Loucy (cell line): ENCODE results near the gene THEM4.

Experiments
- H2AFZ ChIP-seq: fragments of 200-600 bp; sonication (generic); 2 replicates; pipeline ENCODE4 v1.6.0; 2016; ENCODE audit warnings: antibody characterized with exemption, mild to moderate bottlenecking, low read length, moderate library complexity
- H3F3A ChIP-seq: fragments of 200-600 bp; 2 replicates; pipeline ENCODE4 v1.6.0; 2016; ENCODE audit warnings: antibody characterized with exemption, low read depth, mild to moderate bottlenecking
- H3K27me3 ChIP-seq: fragments of 200-600 bp; sonication (generic); 2 replicates; pipeline ENCODE4 v1.6.1; 2014; ENCODE audit warnings: low read length, mild to moderate bottlenecking; ENCODE audit not compliant: insufficient read depth, poor library complexity, severe bottlenecking
- H3K36me3 ChIP-seq: fragments of 200-600 bp; sonication (generic); 2 replicates; pipeline ENCODE4 v1.6.1; 2016; ENCODE audit warnings: low read length; ENCODE audit not compliant: insufficient read depth
- H3K4me1 ChIP-seq: fragments of 200-600 bp; sonication (generic); 2 replicates; pipeline ENCODE4 v1.5.1; 2014; ENCODE audit warnings: low read length, mild to moderate bottlenecking; ENCODE audit not compliant: insufficient read depth, poor library complexity, severe bottlenecking
- H3K4me2 ChIP-seq: fragments of 200-600 bp; sonication (generic); 2 replicates; pipeline ENCODE4 v1.6.0; 2014; ENCODE audit warnings: antibody characterized with exemption, low read length, low read depth, mild to moderate bottlenecking; ENCODE audit not compliant: poor library complexity, severe bottlenecking
- H3K4me3 ChIP-seq: fragments of 200-600 bp; sonication (generic); 2 replicates; pipeline ENCODE4 v1.5.1; 2014; ENCODE audit warnings: low read length, mild to moderate bottlenecking, mixed read lengths; ENCODE audit not compliant: poor library complexity, severe bottlenecking
- H3K79me2 ChIP-seq: fragments of 200-600 bp; sonication (generic); 2 replicates; pipeline ENCODE4 v1.6.1; 2014; ENCODE audit warnings: low read length; ENCODE audit not compliant: insufficient read depth
- H3K9ac ChIP-seq: fragments of 200-600 bp; sonication (generic); 2 replicates; pipeline ENCODE4 v1.6.0; 2014; ENCODE audit warnings: mild to moderate bottlenecking, low read depth, low read length, moderate library complexity; ENCODE audit not compliant: poor library complexity, severe bottlenecking
- H3K9me2 ChIP-seq: fragments of 200-600 bp; sonication (generic); replicated peaks from 2 replicates; pipeline ENCODE4 v1.6.1; 2016; ENCODE audit warnings: low read depth, low read length, mixed read lengths
- H3K9me3 ChIP-seq: fragments of 200-600 bp; sonication (generic); 2 replicates; pipeline ENCODE4 v1.6.1; 2014; ENCODE audit warnings: mild to moderate bottlenecking, antibody characterized with exemption, low read length, low read depth; ENCODE audit not compliant: insufficient read depth
- H4K20me1 ChIP-seq: fragments of 200-600 bp; sonication (generic); 2 replicates; pipeline ENCODE4 v1.6.0; 2014; ENCODE audit warnings: antibody characterized with exemption, low read length, mild to moderate bottlenecking; ENCODE audit not compliant: insufficient read depth, poor library complexity, severe bottlenecking
- CTCF ChIP-seq: fragments of 200-600 bp; sonication (generic); conservative IDR thresholded peaks from 2 replicates; pipeline ENCODE4 v1.5.1; 2014; ENCODE audit warnings: mild to moderate bottlenecking, antibody characterized with exemption, low read length
- EZH2phosphoT487 ChIP-seq: fragments of 200-600 bp; IDR thresholded peaks from 2 replicates; pipeline ENCODE4 v1.6.1; 2018; ENCODE audit warnings: antibody characterized with exemption, mild to moderate bottlenecking, moderate library complexity, borderline replicate concordance

Gene THEM4

GRCh38 chr1:151939141-151939540 lies 29.8 kb upstream of the THEM4 start:
- Histone ChIP-seq H3K4me2 (no peak overlapping the region), H3K79me2 (no peaks in the 10 kb centered on the region), H3K9ac (no peak overlapping the region), H4K20me1 (no peaks in the 10 kb centered on the region), H3K9me3 (no peaks in the 10 kb centered on the region), H3K4me3 (no peak overlapping the region), H2AFZ (no peak overlapping the region), H3F3A (no peaks in the 10 kb centered on the region), H3K9me2 (no peaks in the 10 kb centered on the region), H3K27me3 (no peaks in the 10 kb centered on the region), H3K36me3 (no peaks in the 10 kb centered on the region), H3K4me1 (peaks cover under 1% of the 10 kb centered on the region)
- no peak for TF ChIP-seq EZH2phosphoT487
- TF ChIP-seq CTCF: no peak

- no peaks in the 10 kb centered on the region for H3K36me3 ChIP-seq
- no peak overlapping the region for H3K4me2 ChIP-seq
- no peaks in the 10 kb centered on the region for H4K20me1 ChIP-seq
- no peaks in the 10 kb centered on the region for H3K9me3 ChIP-seq
- H3K4me3 ChIP-seq: no peak overlapping the region
- H2AFZ ChIP-seq: no peak overlapping the region
- no peak overlapping the region for H3K9ac ChIP-seq
- no peak for TF ChIP-seq EZH2phosphoT487
- no peaks in the 10 kb centered on the region for H3F3A ChIP-seq
- H3K9me2 ChIP-seq: no peaks in the 10 kb centered on the region
- no peaks in the 10 kb centered on the region for H3K27me3 ChIP-seq
- no peaks in the 10 kb centered on the region for H3K79me2 ChIP-seq
- no peaks in the 10 kb centered on the region for H3K4me1 ChIP-seq
These were observed 27.3 kb upstream of the THEM4 start for GRCh38 chr1:151936653-151937052.

DNA sequence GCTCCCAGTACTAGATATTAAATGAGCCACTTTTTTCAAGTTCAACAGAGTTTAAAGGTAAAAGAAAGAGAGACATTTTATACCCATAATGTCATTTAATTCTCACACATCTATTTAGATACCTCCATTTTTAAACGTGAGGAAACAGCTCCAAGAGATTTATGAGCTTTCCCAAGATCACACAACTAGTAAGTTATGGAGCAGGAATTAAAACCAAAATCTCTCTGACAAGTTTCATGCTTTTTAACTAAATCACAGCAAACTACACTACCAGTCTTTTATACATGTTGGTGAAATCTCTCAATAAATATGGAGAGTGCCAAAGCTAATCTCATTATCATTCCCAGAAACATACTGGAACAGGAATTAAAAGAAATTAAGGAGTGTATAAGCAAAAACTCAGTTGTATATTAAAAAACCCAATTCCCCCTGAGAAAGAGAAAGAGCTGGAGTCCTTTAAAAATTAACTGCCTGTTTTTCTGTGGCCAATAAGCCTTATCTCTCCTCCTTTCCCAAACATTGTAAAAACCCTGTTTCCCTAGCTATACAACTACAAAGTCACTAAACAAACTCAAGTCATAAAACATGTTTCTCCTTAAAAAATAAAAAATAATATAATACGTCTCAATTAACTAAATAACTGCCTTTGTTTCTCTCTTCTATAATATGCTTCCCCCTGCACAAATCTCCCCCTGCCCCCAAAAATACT lies 26.7 kb upstream of the THEM4 start:
- no peaks in the 10 kb centered on the region for H3F3A ChIP-seq
- no peaks in the 10 kb centered on the region for H3K79me2 ChIP-seq
- no peaks in the 10 kb centered on the region for H3K36me3 ChIP-seq
- H3K9me3 ChIP-seq: no peaks in the 10 kb centered on the region
- H3K9me2 ChIP-seq: no peaks in the 10 kb centered on the region
- H3K27me3 ChIP-seq: no peaks in the 10 kb centered on the region
- H3K4me1 ChIP-seq: no peaks in the 10 kb centered on the region
- no peak overlapping the region for H2AFZ ChIP-seq
- no peaks in the 10 kb centered on the region for H4K20me1 ChIP-seq
- no peak overlapping the region for H3K9ac ChIP-seq
- H3K4me2 ChIP-seq: no peak overlapping the region
- no peak overlapping the region for H3K4me3 ChIP-seq
- TF ChIP-seq CTCF (no peak), EZH2phosphoT487 (no peak)

DNA sequence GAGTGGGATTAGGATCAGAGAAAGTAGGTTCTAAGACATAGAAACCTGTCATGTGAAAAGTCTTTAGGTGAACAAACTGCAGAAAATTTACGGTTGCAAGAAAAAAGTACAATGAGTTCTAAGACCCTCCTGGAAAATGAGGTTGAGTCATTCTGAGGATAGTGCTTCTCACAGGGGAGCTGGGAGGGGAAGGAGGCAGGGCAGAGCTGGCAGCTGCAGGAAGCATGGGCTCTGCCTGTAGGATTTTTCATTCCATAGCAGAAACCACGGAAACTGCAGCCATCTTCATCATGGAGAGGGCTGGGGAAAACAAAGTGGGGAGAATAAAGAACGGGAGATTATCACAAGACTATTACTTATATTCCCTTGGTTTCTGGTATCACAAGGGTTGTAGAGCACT lies 25.8 kb upstream of the THEM4 start:
- no peak overlapping the region for H3K9ac ChIP-seq
- TF ChIP-seq CTCF (no peak), EZH2phosphoT487 (no peak)
- no peaks in the 10 kb centered on the region for H3K27me3 ChIP-seq
- no peaks in the 10 kb centered on the region for H3K79me2 ChIP-seq
- no peaks in the 10 kb centered on the region for H3K9me2 ChIP-seq
- H3K36me3 ChIP-seq: no peaks in the 10 kb centered on the region
- no peak overlapping the region for H3K4me3 ChIP-seq
- H3K4me1 ChIP-seq: no peaks in the 10 kb centered on the region
- no peaks in the 10 kb centered on the region for H3K9me3 ChIP-seq
- no peaks in the 10 kb centered on the region for H4K20me1 ChIP-seq
- H3F3A ChIP-seq: no peaks in the 10 kb centered on the region
- H2AFZ ChIP-seq: peak overlapping the region; percentile 16; the same call in 1 of the 2 replicates
- no peak overlapping the region for H3K4me2 ChIP-seq
